Activated CD8-positive, alpha-beta T cell treated with anti-CD3 and anti-CD28 coated beads, Interleukin-2, amount 10 ng/mL, durations not matched to agents 7 days and 5 days (primary cell): ENCODE data around the gene FRMD5. TPM values are rescaled to one million over a fixed set of nuclear protein-coding genes. Genes with fewer than 3 reads are reported as not detected.
A peak's percentile ranks its signal among the peaks of the same experiment; 100 is the strongest.

Experiments
- ATAC-seq: fragments of 150-1000 bp; cut with Tn5 transposase; one replicate; pipeline ENCODE4 v1.10.0; 2021; ENCODE audit warnings: moderate library complexity
- CTCF ChIA-PET: fragments of 350-600 bp; sonication (Branson Sonifier 250); formaldehyde crosslinking; loops from one replicate; lab custom pipeline; 2021; ENCODE audit warnings: antibody characterized with exemption; lab: Charles Lee
- POLR2A ChIA-PET: fragments of 350-600 bp; sonication (Branson Sonifier 250); formaldehyde crosslinking; loops from one replicate; lab custom pipeline; 2021; ENCODE audit warnings: antibody characterized with exemption; lab: Charles Lee
- DNase-seq: peaks from one replicate; pipeline ENCODE4 v3.0.0-alpha.2; 2020
- H3K27ac Mint-ChIP-seq: one replicate; pipeline ENCODE4 v1.8.0; 2021; ENCODE audit warnings: mild to moderate bottlenecking, mixed read lengths
- H3K27me3 Mint-ChIP-seq: one replicate; pipeline ENCODE4 v1.8.0; 2021; ENCODE audit warnings: low read depth, mixed read lengths
- H3K36me3 Mint-ChIP-seq: one replicate; pipeline ENCODE4 v1.8.0; 2021; ENCODE audit warnings: low read depth, mixed read lengths
- H3K4me1 Mint-ChIP-seq: one replicate; pipeline ENCODE4 v1.8.0; 2021; ENCODE audit warnings: low read depth, mixed read lengths
- H3K4me3 Mint-ChIP-seq: one replicate; pipeline ENCODE4 v1.8.0; 2021; ENCODE audit warnings: mild to moderate bottlenecking, mixed read lengths
- H3K9me3 Mint-ChIP-seq: one replicate; pipeline ENCODE4 v1.8.0; 2022; ENCODE audit warnings: mixed read lengths; ENCODE audit not compliant: insufficient read depth
- total RNA-seq, 2 experiments: library from RNA; stranded (reverse); gene quantifications; one replicate each; pipeline ENCODE4 v1.2.3, GENCODE V29; 2021

Gene FRMD5
- total RNA-seq, 2 experiments from 2014 or later: not detected

DNA sequence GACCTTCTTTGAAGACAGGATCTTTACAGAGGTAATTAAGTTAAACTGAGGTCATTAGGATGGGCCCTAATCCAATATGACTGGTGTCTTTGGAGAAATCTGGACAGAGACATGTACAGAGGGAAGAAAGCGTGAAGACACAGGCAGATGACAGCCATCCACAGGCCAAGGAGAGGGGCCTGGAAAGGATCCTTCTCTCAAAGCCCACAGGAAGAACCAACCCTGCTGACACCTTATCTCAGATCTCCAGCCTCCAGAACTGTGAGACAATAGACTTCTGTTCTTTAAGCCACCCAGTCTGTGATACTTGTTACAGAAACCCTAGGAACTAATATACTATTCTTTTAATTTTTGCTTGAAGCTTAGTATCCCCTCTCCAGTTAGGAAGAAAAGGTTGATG, 294.1 kb downstream of the FRMD5 start:
- Mint-ChIP-seq H3K36me3 (no peaks in the 10 kb centered on the region), H3K9me3 (no peaks in the 10 kb centered on the region), H3K27ac (no peak overlapping the region), H3K27me3 (no peaks in the 10 kb centered on the region), H3K4me1 (peaks cover 4% of the 10 kb centered on the region), H3K4me3 (no peak overlapping the region)
- ChIA-PET CTCF (interaction anchor here (4.1 kb wide), 1 partner anchor 165 kb away, joined by 72 read pairs; no protein-coding TSS in a partner anchor), POLR2A (interaction anchor here (1.5 kb wide), 1 partner anchor 11 kb away, joined by 5 read pairs; no protein-coding TSS in a partner anchor)
- ATAC-seq (no peak), DNase-seq (no peak)

DNA sequence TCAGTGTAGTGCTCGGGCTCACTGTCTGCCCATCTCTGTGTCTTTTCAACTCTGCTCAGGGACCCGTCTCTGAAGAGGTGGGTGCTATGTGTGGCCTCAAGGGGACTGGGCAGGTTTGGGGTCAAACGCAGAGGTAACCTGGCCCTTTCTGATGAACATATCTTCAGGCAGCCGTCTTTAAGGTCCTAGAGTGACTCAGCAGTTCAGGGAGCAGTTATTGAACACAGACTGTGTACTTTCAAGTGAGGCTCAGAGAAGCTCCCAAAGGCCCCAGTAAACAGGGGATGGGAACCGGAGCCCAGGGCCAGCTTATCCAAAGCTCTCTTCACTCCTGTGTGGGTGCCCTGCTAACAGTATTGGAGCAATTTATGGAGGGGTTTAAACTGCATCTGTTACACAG, 295.1 kb downstream of the FRMD5 start:
- POLR2A ChIA-PET: interaction anchor here (1.5 kb wide), 1 partner anchor 10 kb away, joined by 5 read pairs; no protein-coding TSS in a partner anchor
- Mint-ChIP-seq H3K27ac (no peak overlapping the region), H3K27me3 (no peaks in the 10 kb centered on the region), H3K9me3 (no peaks in the 10 kb centered on the region), H3K36me3 (no peaks in the 10 kb centered on the region), H3K4me3 (no peak overlapping the region), H3K4me1 (peaks cover 4% of the 10 kb centered on the region)
- CTCF ChIA-PET: interaction anchor here (0.6 to 1.2 kb wide), 2 partner anchors 18 to 166 kb away, joined by 3 read pairs; no protein-coding TSS in a partner anchor
- ATAC-seq (no peak), DNase-seq (no peak)

DNA sequence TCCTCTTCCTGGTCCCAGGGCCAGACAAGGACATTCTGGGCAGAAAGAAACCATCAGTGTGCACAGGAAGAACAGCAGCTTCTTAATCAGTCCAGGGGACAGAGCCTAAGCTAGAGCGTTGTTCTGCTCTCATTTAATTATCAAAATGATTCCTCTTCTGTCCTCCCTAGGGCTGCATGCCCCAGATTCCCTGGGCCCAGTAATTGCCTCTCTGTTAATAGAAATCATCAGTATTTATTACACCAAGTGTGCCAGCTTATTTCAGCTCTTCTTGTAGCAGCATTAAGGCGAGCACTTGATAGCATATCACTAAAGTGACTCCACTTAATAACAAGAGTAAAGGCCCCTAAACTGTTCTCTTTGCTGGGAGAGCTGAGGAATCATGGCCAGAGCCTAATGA, 296.2 kb downstream of the FRMD5 start:
- H3K27ac Mint-ChIP-seq: no peak overlapping the region
- POLR2A ChIA-PET: no interaction called here
- DNase-seq (no peak), ATAC-seq (no peak)
- H3K4me3 Mint-ChIP-seq: no peak overlapping the region
- no peaks in the 10 kb centered on the region for H3K36me3 Mint-ChIP-seq
- peaks cover 2% of the 10 kb centered on the region for H3K4me1 Mint-ChIP-seq
- no peaks in the 10 kb centered on the region for H3K27me3 Mint-ChIP-seq
- CTCF ChIA-PET: interaction anchor here (0.7 kb wide), 1 partner anchor 167 kb away, joined by 4 read pairs; no protein-coding TSS in a partner anchor
- no peaks in the 10 kb centered on the region for H3K9me3 Mint-ChIP-seq

DNA sequence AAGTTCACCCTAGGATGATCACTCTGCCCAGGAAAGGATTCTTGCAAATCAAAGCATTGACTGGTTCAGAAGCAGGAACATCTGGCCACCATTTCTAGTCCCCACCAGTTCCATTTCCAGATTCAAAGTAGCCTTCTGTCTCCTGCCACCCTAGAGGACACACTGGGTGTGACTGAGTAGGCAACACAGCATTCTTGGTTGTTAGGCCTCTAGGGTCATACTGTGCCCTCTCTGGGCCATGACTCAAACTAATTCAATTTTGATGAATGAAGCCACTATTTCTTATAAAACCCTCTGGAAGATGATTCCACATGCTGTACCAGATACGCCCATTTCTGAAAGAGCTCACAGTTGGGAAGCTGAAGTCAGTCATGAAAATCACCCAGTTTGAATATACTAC, 298.5 kb downstream of the FRMD5 start:
- H3K9me3 Mint-ChIP-seq: no peaks in the 10 kb centered on the region
- ChIA-PET POLR2A (no interaction called here), CTCF (no interaction called here)
- H3K4me3 Mint-ChIP-seq: no peak overlapping the region
- ATAC-seq (no peak), DNase-seq (no peak)
- H3K4me1 Mint-ChIP-seq: no peaks in the 10 kb centered on the region
- peaks cover 2% of the 10 kb centered on the region for H3K36me3 Mint-ChIP-seq
- H3K27me3 Mint-ChIP-seq: no peaks in the 10 kb centered on the region
- no peak overlapping the region for H3K27ac Mint-ChIP-seq

DNA sequence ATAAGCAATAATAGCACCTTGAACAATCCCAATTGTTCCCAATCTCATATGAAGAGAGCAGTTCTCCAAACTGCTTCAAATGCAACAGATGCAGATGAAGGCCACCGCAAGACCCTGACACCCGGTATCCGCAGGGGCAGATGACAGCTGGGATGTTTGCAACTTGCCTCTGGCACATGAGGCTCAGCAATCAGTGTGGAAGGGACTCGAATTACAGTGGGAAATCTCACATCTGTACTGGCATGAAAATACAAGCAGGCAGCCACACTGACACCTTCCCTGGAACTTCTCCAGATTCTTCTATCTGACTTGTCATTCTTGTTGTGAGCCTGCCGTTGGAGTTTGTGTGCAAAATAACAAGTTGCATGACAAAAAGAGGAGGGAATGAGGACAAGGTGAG, 299.5 kb downstream of the FRMD5 start:
- CTCF ChIA-PET: interaction anchor here (1.2 kb wide), 1 partner anchor 8 kb away, joined by 4 read pairs; no protein-coding TSS in a partner anchor
- no peak overlapping the region for H3K27ac Mint-ChIP-seq

DNA sequence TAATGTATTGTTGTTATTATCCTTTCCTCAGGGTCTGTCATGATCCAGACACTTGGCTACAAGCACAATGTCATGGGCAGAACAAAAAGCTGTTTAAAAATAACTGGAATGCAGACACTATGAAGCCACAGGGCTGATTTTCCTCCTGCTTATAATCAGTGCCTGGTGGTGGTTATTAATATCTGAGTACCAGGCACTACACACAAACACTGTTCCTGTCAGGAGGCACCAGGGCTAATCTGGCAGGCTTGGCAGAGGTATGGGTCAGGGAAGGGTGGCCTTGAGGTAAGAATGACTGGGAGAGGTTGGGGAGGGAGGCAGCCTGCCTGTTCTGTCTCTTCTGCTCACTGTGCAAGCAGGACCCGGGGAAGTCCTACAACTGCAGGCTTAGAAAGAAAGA, 301.1 kb downstream of the FRMD5 start:
- ATAC-seq: no peak
- H3K36me3 Mint-ChIP-seq: peaks cover 5% of the 10 kb centered on the region
- no peaks in the 10 kb centered on the region for H3K4me1 Mint-ChIP-seq
- CTCF ChIA-PET: no interaction called here
- H3K4me3 Mint-ChIP-seq: no peak overlapping the region
- H3K27ac Mint-ChIP-seq: peak overlapping the region; percentile 27
- H3K9me3 Mint-ChIP-seq: no peaks in the 10 kb centered on the region
- POLR2A ChIA-PET: no interaction called here
- DNase-seq: no peak
- H3K27me3 Mint-ChIP-seq: no peaks in the 10 kb centered on the region

More for the DNA sequence above, 299.5 kb downstream of the FRMD5 start:
- POLR2A ChIA-PET: no interaction called here
- ATAC-seq (no peak), DNase-seq (no peak)
- no peak overlapping the region for H3K4me3 Mint-ChIP-seq
- no peaks in the 10 kb centered on the region for H3K9me3 Mint-ChIP-seq
- H3K36me3 Mint-ChIP-seq: peaks cover 5% of the 10 kb centered on the region
- no peaks in the 10 kb centered on the region for H3K4me1 Mint-ChIP-seq
- no peaks in the 10 kb centered on the region for H3K27me3 Mint-ChIP-seq

DNA sequence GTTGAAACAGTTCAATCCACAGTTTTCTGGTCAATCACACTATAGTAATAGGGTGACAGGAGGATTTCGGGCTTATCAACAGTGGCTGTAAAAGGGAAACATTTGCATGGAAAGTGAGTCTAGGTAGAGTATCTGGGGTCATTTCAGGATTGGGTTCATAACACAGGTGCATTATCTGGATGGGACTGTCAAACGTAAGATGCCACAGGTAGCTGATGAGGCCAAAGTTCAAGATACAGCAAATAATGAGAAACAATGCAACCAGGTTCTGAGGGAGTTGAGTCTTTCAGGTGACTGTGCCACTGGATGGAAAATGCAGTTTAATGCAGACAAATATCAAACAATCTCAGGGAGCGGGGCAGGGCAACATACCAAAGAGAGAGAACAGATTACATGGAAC, 306.0 kb downstream of the FRMD5 start:
- no peak for DNase-seq
- Mint-ChIP-seq H3K27ac (no peak overlapping the region), H3K27me3 (no peaks in the 10 kb centered on the region), H3K4me3 (no peak overlapping the region), H3K4me1 (no peaks in the 10 kb centered on the region), H3K36me3 (peaks cover 16% of the 10 kb centered on the region), H3K9me3 (no peaks in the 10 kb centered on the region)
- ATAC-seq: no peak
- POLR2A ChIA-PET: interaction anchor here (1.1 kb wide), 1 partner anchor 173 kb away, joined by 3 read pairs; no protein-coding TSS in a partner anchor
- CTCF ChIA-PET: interaction anchor here (0.5 kb wide), 1 partner anchor 119 kb away, joined by 3 read pairs; no protein-coding TSS in a partner anchor

DNA sequence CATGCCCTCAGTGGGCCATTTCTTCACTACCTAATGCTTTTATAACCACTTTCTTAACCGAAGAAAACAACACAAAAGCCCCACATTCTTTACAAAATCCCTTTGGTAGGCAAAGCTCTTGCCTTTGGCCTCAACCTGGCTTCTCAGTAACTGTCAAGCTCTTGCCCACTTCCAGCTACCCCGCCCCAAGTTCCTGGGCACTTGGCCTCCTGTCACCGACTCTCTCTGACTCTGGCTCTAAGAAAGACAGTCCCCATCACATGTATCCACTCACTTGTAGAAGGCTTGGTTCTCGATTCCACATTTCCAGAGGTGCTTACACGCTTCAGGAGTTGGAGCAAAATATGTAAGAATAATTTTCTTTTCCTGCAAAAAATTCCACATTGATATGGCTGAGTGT, 307.2 kb downstream of the FRMD5 start:
- ATAC-seq: no peak
- Mint-ChIP-seq H3K27me3 (no peaks in the 10 kb centered on the region), H3K36me3 (peaks cover 22% of the 10 kb centered on the region), H3K27ac (no peak overlapping the region), H3K4me3 (no peak overlapping the region), H3K9me3 (no peaks in the 10 kb centered on the region), H3K4me1 (no peaks in the 10 kb centered on the region)
- CTCF ChIA-PET: interaction anchor here (0.7 kb wide), 1 partner anchor 50 kb away, joined by 3 read pairs; no protein-coding TSS in a partner anchor
- DNase-seq: no peak
- POLR2A ChIA-PET: interaction anchor here (1.0 kb wide), 2 partner anchors 28 to 40 kb away, joined by 3 read pairs; no protein-coding TSS in a partner anchor

DNA sequence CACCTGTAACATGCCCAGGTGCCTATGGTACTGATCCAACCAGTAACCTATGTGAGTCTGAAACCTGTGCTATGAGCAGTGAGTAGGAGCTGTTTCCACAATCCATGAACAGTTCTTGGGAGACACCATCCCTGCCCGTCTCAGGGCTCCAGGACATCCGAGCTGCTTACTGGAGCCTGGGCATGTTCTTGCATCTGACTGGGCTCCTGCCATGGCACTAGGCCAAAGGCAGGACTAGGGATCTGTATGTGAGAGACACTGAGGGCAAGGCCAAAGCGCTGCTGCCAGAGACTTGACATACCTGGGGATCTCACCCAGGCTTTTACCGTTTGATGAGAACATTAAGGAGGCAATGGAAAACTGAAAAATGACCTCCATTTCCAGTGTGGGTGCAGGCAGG, 308.5 kb downstream of the FRMD5 start:
- no peaks in the 10 kb centered on the region for H3K9me3 Mint-ChIP-seq
- no peak overlapping the region for H3K4me3 Mint-ChIP-seq
- no peaks in the 10 kb centered on the region for H3K27me3 Mint-ChIP-seq
- DNase-seq: no peak
- ATAC-seq: no peak
- ChIA-PET POLR2A (no interaction called here), CTCF (interaction anchor here (1.1 kb wide), 1 partner anchor 180 kb away, joined by 3 read pairs; no protein-coding TSS in a partner anchor)
- no peaks in the 10 kb centered on the region for H3K4me1 Mint-ChIP-seq
- no peak overlapping the region for H3K27ac Mint-ChIP-seq
- H3K36me3 Mint-ChIP-seq: peaks cover 31% of the 10 kb centered on the region

DNA sequence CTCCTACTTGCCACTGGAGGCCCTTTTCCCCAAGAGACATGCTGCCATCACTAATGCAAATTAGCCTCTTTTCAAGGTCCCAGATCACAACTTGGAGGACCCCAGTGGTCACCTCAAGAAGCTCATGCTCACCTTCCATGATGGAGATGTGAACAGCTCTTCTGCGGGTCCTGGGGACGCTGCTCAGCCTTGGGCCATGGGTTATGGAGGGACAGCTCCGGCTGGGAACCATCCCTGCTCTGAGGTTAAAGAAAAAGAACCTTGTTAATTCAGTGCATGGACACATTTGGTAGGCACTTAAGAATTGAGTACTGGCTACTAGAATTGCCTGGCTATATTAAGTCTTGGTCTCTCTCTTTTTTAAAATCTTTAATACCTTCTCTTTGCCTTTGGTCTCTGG, 311.5 kb downstream of the FRMD5 start:
- ChIA-PET CTCF (interaction anchor here (3.1 kb wide), 1 partner anchor 183 kb away, joined by 10 read pairs; no protein-coding TSS in a partner anchor), POLR2A (no interaction called here)
- ATAC-seq (no peak), DNase-seq (no peak)
- Mint-ChIP-seq H3K9me3 (no peaks in the 10 kb centered on the region), H3K27me3 (no peaks in the 10 kb centered on the region), H3K27ac (no peak overlapping the region), H3K4me3 (no peak overlapping the region), H3K4me1 (no peaks in the 10 kb centered on the region), H3K36me3 (peaks cover 45% of the 10 kb centered on the region)

DNA sequence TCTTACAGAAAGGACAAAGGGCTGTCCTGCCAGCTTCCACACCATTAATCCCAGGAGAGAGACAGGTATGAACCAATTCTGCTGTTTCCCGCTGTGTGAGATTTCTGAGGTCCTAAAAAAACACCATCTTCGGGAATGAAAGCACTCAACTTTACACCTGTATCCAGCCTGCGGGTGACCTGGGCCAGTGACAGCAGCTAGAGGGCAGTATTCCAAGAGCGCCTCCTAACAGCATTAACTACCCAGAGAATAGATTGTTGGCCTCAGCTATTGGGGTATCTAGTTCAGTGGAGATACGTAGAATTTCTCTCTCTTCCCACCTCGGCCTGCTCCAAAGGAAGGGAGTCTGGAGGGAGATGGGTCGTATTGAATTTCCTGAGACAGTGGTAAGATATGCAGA, 313.1 kb downstream of the FRMD5 start:
- H3K27ac Mint-ChIP-seq: no peak overlapping the region
- no peak overlapping the region for H3K4me3 Mint-ChIP-seq
- ChIA-PET CTCF (interaction anchor here (0.6 to 3.1 kb wide), 6 partner anchors 8 to 184 kb away, joined by 3 to 10 read pairs (median 3); no protein-coding TSS in a partner anchor), POLR2A (no interaction called here)
- no peak for ATAC-seq
- H3K27me3 Mint-ChIP-seq: no peaks in the 10 kb centered on the region
- H3K36me3 Mint-ChIP-seq: peaks cover 55% of the 10 kb centered on the region
- H3K4me1 Mint-ChIP-seq: no peaks in the 10 kb centered on the region
- DNase-seq: no peak
- H3K9me3 Mint-ChIP-seq: no peaks in the 10 kb centered on the region

DNA sequence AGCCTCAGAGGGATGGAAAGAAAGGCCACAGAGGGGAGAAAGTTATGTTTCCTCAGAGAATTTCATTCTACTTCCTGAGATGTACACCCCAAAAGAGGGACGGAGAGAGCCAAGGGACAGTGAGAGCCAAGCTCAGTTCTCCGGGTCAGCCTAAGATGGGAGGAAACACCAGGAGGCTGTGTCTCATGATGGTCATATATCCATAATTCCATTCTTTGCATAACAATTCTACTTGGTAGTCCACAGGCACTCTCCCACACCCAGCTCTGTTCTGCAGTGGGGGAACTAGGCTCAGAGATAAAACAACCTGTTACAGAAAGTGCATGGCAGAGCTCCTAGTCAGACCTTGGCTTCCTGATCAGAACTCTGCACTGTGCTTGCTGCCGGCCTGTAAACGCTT, 313.8 kb downstream of the FRMD5 start:
- no peak for ATAC-seq
- no peak for DNase-seq
- H3K27me3 Mint-ChIP-seq: no peaks in the 10 kb centered on the region
- H3K9me3 Mint-ChIP-seq: no peaks in the 10 kb centered on the region
- H3K36me3 Mint-ChIP-seq: peaks cover 58% of the 10 kb centered on the region
- no peak overlapping the region for H3K27ac Mint-ChIP-seq
- H3K4me3 Mint-ChIP-seq: no peak overlapping the region
- CTCF ChIA-PET: interaction anchor here (0.6 to 3.1 kb wide), 3 partner anchors 13 to 185 kb away, joined by 3 to 10 read pairs (median 3); no protein-coding TSS in a partner anchor
- POLR2A ChIA-PET: no interaction called here
- no peaks in the 10 kb centered on the region for H3K4me1 Mint-ChIP-seq
